ENCODE results near the gene RABEP1. TPM values are rescaled to one million over a fixed set of nuclear protein-coding genes. Genes with fewer than 3 reads are reported as not detected.

Gene RABEP1
- total and polyA plus RNA-seq, 4 donors, result 14.9 to 38.2 (median 25.1) TPM

DNA sequence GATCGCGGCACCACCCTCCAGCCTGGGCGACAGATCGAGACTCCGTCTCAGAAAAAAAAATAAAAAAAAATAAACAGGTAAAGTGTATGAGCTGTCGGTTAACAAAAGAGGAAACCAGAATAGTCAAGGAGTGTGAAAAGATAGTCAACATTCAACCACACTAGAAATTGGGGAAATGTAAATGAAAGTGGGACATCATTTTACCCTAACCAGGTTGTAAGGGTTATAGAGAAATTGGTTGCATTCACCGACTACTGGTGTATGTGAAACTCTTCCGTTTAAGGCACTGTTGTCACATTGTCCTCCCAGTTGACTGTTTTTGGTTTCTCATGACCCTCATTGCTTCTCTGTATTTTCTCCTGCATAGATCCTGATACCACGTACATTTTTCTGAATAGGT, 62.8 kb downstream of the RABEP1 start:
- WGBS, 2 donors, result 96 to 97% methylated on average over 9 of the region's 9 CpGs
- peaks cover 0 to 15% (median 11%) of the 10 kb centered on the region in 4 donors for H3K36me3 ChIP-seq (ENCODE audit: control insufficient read depth in 4 of 4, insufficient read depth in 4 of 4, low read length in 4 of 4)

GRCh38 chr17:5352681-5353289, 70.7 kb downstream of the RABEP1 start:
- no peaks in the 10 kb centered on the region for H3K4me1 ChIP-seq (ENCODE audit: control insufficient read depth in 5 of 5, insufficient read depth in 5 of 5, low read length in 5 of 5)
- no peak for DNase-seq
- no peak for TF ChIP-seq CTCF (IDR thresholded peaks at IDR 0.05; ENCODE audit: control extremely low read depth, extremely low read depth)
- 89 to 91% methylated on average over 4 of the region's 4 CpGs for WGBS, 2 donors
- no peaks in the 10 kb centered on the region for H3K9me3 ChIP-seq (ENCODE audit: control insufficient read depth in 4 of 4, insufficient read depth in 3 of 4, low read length in 3 of 4)
- H3K4me3 ChIP-seq, result no peak overlapping the region
- H3K27me3 ChIP-seq (ENCODE audit: control insufficient read depth in 3 of 3, insufficient read depth in 3 of 3, low read length in 2 of 3), result no peaks in the 10 kb centered on the region
- H3K27ac ChIP-seq (ENCODE audit: low read depth in 1 of 2, low read length in 1 of 2), result no peak overlapping the region
- ATAC-seq (ENCODE audit: insufficient read depth, low FRiP score), result no peak
- H3K9ac ChIP-seq (ENCODE audit: insufficient read depth in 1 of 2, low read length in 2 of 2), result no peak overlapping the region
- H3K36me3 ChIP-seq (ENCODE audit: control insufficient read depth in 4 of 4, insufficient read depth in 4 of 4, low read length in 4 of 4), result peaks cover 20 to 27% (median 25%) of the 10 kb centered on the region in 4 donors

More for the DNA sequence above, 62.8 kb downstream of the RABEP1 start:
- Histone ChIP-seq H3K27me3 (ENCODE audit: control insufficient read depth in 3 of 3, insufficient read depth in 3 of 3, low read length in 2 of 3) (no peaks in the 10 kb centered on the region), H3K4me1 (ENCODE audit: control insufficient read depth in 5 of 5, insufficient read depth in 5 of 5, low read length in 5 of 5) (no peaks in the 10 kb centered on the region), H3K9ac (ENCODE audit: insufficient read depth in 1 of 2, low read length in 2 of 2) (no peak overlapping the region), H3K27ac (ENCODE audit: low read depth in 1 of 2, low read length in 1 of 2) (no peak overlapping the region), H3K9me3 (ENCODE audit: control insufficient read depth in 4 of 4, insufficient read depth in 3 of 4, low read length in 3 of 4) (no peaks in the 10 kb centered on the region), H3K4me3 (no peak overlapping the region)
- no peak for TF ChIP-seq CTCF (IDR thresholded peaks at IDR 0.05; ENCODE audit: control extremely low read depth, extremely low read depth)
- DNase-seq, result no peak
- no peak for ATAC-seq (ENCODE audit: insufficient read depth, low FRiP score)

DNA sequence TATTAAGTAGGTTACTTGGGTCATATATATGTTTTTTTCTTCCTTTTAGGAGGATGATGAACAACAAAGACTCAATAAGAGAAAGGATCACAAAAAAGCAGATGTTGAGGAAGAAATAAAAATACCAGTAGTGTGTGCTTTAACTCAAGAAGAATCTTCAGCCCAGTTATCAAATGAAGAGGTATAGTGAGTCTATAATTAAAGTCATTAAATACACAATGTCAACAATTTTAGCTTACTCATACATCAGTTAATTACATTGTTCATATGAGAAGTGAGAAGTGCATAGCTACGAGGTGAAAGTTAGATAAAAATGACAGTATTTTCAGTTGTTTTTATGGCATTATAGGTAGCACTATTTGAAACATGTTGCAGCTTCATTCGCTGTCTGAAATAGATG, 72.2 kb downstream of the RABEP1 start:
- Histone ChIP-seq H3K27me3 (ENCODE audit: control insufficient read depth in 3 of 3, insufficient read depth in 3 of 3, low read length in 2 of 3) (no peaks in the 10 kb centered on the region), H3K36me3 (ENCODE audit: control insufficient read depth in 4 of 4, insufficient read depth in 4 of 4, low read length in 4 of 4) (peaks cover 16 to 27% (median 24%) of the 10 kb centered on the region in 4 donors), H3K4me3 (no peak overlapping the region), H3K9me3 (ENCODE audit: control insufficient read depth in 4 of 4, insufficient read depth in 3 of 4, low read length in 3 of 4) (no peaks in the 10 kb centered on the region), H3K27ac (ENCODE audit: low read depth in 1 of 2, low read length in 1 of 2) (no peak overlapping the region), H3K4me1 (ENCODE audit: control insufficient read depth in 5 of 5, insufficient read depth in 5 of 5, low read length in 5 of 5) (no peaks in the 10 kb centered on the region), H3K9ac (ENCODE audit: insufficient read depth in 1 of 2, low read length in 2 of 2) (no peak overlapping the region)
- DNase-seq, result no peak
- TF ChIP-seq CTCF (IDR thresholded peaks at IDR 0.05; ENCODE audit: control extremely low read depth, extremely low read depth), result no peak
- ATAC-seq (ENCODE audit: insufficient read depth, low FRiP score), result no peak
- WGBS, 2 donors, result 89% methylated on average over 2 of the region's 2 CpGs
